HepG2 (cell line): ENCODE data around the gene PPP4R3A. TPM values are rescaled to one million over a fixed set of nuclear protein-coding genes. Genes with fewer than 3 reads are reported as not detected.

ENCODE experiments used
- ARNT ChIP-seq: fragments of 450-650 bp; IDR thresholded peaks from 2 replicates; pipeline ENCODE4 v1.6.1; 2017
- ATAD3A ChIP-seq: sonication (generic); formaldehyde crosslinking; IDR thresholded peaks from 2 replicates; pipeline ENCODE4 v1.4.0; 2020; ENCODE audit warnings: missing genetic modification reagents
- CERS6 ChIP-seq: sonication (generic); formaldehyde crosslinking; IDR thresholded peaks from 2 replicates; pipeline ENCODE4 v1.5.0; 2020; ENCODE audit warnings: missing genetic modification reagents
- ETV6 ChIP-seq: sonication (generic); formaldehyde crosslinking; conservative IDR thresholded peaks from 2 replicates; pipeline ENCODE4 v1.4.0; 2020; ENCODE audit warnings: missing genetic modification reagents
- MATR3 ChIP-seq: sonication (generic); formaldehyde crosslinking; IDR thresholded peaks from 2 replicates; pipeline ENCODE4 v1.4.0; 2020; ENCODE audit warnings: missing genetic modification reagents
- MBD4 ChIP-seq: IDR thresholded peaks from 2 replicates; pipeline ENCODE4 v1.6.1; 2012; ENCODE audit warnings: low read length, inconsistent platforms, borderline replicate concordance
- MTF2 ChIP-seq: sonication (generic); formaldehyde crosslinking; IDR thresholded peaks from 2 replicates; pipeline ENCODE4 v1.5.0; 2020; ENCODE audit warnings: missing genetic modification reagents, borderline replicate concordance
- MZF1 ChIP-seq: sonication (generic); formaldehyde crosslinking; IDR thresholded peaks from 2 replicates; pipeline ENCODE4 v1.8.1; 2023; ENCODE audit warnings: mild to moderate bottlenecking, missing genetic modification reagents, borderline replicate concordance
- RBAK ChIP-seq: sonication (generic); formaldehyde crosslinking; IDR thresholded peaks from 2 replicates; pipeline ENCODE4 v1.5.1; 2020; ENCODE audit warnings: mild to moderate bottlenecking, missing genetic modification reagents
- REST ChIP-seq, 2 experiments: IDR thresholded peaks; 2 replicates each; pipeline ENCODE4 v1.6.1; 2011 to 2012; ENCODE audit warnings: low read length in 2 of 2, borderline replicate concordance in 1 of 2, low read depth in 1 of 2, mild to moderate bottlenecking in 1 of 2, moderate library complexity in 1 of 2
- ZNF737 ChIP-seq: sonication (generic); formaldehyde crosslinking; IDR thresholded peaks from 2 replicates; pipeline ENCODE4 v1.5.0; 2020; ENCODE audit warnings: missing genetic modification reagents, mild to moderate bottlenecking, borderline replicate concordance
- ZNF83 ChIP-seq: sonication (generic); formaldehyde crosslinking; IDR thresholded peaks from 2 replicates; pipeline ENCODE4 v1.4.0; 2020; ENCODE audit warnings: missing genetic modification reagents, mild to moderate bottlenecking, borderline replicate concordance
- ZNF841 ChIP-seq: sonication (generic); formaldehyde crosslinking; IDR thresholded peaks from 2 replicates; pipeline ENCODE4 v1.8.1; 2023; ENCODE audit warnings: missing genetic modification reagents, borderline replicate concordance
- ZSCAN25 ChIP-seq: sonication (generic); formaldehyde crosslinking; IDR thresholded peaks from 2 replicates; pipeline ENCODE4 v1.8.0; 2022; ENCODE audit warnings: mild to moderate bottlenecking, missing genetic modification reagents
- polyA plus RNA-seq, 8 experiments: library from polyadenylated mRNA; depleted of rRNA in 3 of 8; stranded (reverse) in 7 of 8; unstranded in 1 of 8; fragments of >200 nt; fragmentation: Illumina TruSeq in 4 of 8; extraction: Trizol in 4 of 8; gene quantifications; 2 replicates each; pipeline versions ENCODE4 v1.2.1 to v1.2.3, GENCODE V29; 2011 to 2016; ENCODE audit warnings: low read depth in 4 of 8, missing spikeins in 1 of 8, mixed read lengths in 1 of 8; ENCODE audit not compliant: insufficient read depth in 1 of 8
- total RNA-seq, 5 experiments: library from RNA; depleted of rRNA; stranded (reverse); fragments of >200 nt; fragmentation: Illumina TruSeq; extraction: Trizol; gene quantifications; 2 replicates each; pipeline ENCODE4 v1.2.3, GENCODE V29; 2016; ENCODE audit warnings: low read depth in 1 of 5
- TF ChIP-seq, protein P1 (sequence below): sonication (generic); formaldehyde crosslinking; IDR thresholded peaks from 2 replicates; pipeline ENCODE4 v1.4.0; 2020; ENCODE audit warnings: missing genetic modification reagents
- TF ChIP-seq, protein P2 (sequence below): sonication (generic); formaldehyde crosslinking; IDR thresholded peaks from 2 replicates; pipeline ENCODE4 v1.4.0; 2020; ENCODE audit warnings: mild to moderate bottlenecking, missing genetic modification reagents
- TF ChIP-seq, protein P3 (sequence below): sonication (generic); formaldehyde crosslinking; IDR thresholded peaks from 2 replicates; pipeline ENCODE4 v1.4.0; 2020; ENCODE audit warnings: missing genetic modification reagents
- TF ChIP-seq, protein P4 (sequence below): sonication (generic); formaldehyde crosslinking; conservative IDR thresholded peaks from 2 replicates; pipeline ENCODE4 v1.4.0; 2020; ENCODE audit warnings: missing genetic modification reagents

PPP4R3A gene
- total and polyA plus RNA-seq, 2 of the 13 experiments (the other 11 are each of a cell fraction or from before 2014, with no cell fraction given): 22.5 to 57.4 TPM

- TF ChIP-seq, protein P1, sequence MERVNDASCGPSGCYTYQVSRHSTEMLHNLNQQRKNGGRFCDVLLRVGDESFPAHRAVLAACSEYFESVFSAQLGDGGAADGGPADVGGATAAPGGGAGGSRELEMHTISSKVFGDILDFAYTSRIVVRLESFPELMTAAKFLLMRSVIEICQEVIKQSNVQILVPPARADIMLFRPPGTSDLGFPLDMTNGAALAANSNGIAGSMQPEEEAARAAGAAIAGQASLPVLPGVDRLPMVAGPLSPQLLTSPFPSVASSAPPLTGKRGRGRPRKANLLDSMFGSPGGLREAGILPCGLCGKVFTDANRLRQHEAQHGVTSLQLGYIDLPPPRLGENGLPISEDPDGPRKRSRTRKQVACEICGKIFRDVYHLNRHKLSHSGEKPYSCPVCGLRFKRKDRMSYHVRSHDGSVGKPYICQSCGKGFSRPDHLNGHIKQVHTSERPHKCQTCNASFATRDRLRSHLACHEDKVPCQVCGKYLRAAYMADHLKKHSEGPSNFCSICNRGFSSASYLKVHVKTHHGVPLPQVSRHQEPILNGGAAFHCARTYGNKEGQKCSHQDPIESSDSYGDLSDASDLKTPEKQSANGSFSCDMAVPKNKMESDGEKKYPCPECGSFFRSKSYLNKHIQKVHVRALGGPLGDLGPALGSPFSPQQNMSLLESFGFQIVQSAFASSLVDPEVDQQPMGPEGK (CRISPR knock-in tag): peak; percentile 41
- TF ChIP-seq ATAD3A (CRISPR knock-in tag) (0 out of 2 replicates have a peak, but pooled peaks have one; percentile 9), REST (IDR thresholded peaks at IDR 0.05; ENCODE audit: borderline replicate concordance in 1 of 2, low read depth in 1 of 2, low read length in 2 of 2) (peak in 1 of 2 experiments; percentile 39; a peak in 1 of 4 replicates), MBD4 (no peak), CERS6 (CRISPR knock-in tag) (no peak), MTF2 (CRISPR knock-in tag) (0 out of 2 replicates have a peak, but pooled peaks have one; percentile 46), ZNF83 (CRISPR knock-in tag) (no peak), ZSCAN25 (CRISPR knock-in tag) (peak; percentile 77), RBAK (no peak), ZNF841 (peak; percentile 75), ARNT (no peak), MZF1 (0 out of 2 replicates have a peak, but pooled peaks have one; percentile 23), ZNF737 (CRISPR knock-in tag) (no peak), MATR3 (CRISPR knock-in tag) (no peak), ETV6 (peak; percentile 75)
- TF ChIP-seq, protein P2, sequence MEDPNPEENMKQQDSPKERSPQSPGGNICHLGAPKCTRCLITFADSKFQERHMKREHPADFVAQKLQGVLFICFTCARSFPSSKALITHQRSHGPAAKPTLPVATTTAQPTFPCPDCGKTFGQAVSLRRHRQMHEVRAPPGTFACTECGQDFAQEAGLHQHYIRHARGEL (CRISPR knock-in tag): peak; percentile 14; the same call in 1 of the 2 replicates
- TF ChIP-seq, protein P3, sequence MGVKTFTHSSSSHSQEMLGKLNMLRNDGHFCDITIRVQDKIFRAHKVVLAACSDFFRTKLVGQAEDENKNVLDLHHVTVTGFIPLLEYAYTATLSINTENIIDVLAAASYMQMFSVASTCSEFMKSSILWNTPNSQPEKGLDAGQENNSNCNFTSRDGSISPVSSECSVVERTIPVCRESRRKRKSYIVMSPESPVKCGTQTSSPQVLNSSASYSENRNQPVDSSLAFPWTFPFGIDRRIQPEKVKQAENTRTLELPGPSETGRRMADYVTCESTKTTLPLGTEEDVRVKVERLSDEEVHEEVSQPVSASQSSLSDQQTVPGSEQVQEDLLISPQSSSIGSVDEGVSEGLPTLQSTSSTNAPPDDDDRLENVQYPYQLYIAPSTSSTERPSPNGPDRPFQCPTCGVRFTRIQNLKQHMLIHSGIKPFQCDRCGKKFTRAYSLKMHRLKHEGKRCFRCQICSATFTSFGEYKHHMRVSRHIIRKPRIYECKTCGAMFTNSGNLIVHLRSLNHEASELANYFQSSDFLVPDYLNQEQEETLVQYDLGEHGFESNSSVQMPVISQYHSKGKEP (CRISPR knock-in tag): peak; percentile 40; the same call in 1 of the 2 replicates
- TF ChIP-seq, protein P4, sequence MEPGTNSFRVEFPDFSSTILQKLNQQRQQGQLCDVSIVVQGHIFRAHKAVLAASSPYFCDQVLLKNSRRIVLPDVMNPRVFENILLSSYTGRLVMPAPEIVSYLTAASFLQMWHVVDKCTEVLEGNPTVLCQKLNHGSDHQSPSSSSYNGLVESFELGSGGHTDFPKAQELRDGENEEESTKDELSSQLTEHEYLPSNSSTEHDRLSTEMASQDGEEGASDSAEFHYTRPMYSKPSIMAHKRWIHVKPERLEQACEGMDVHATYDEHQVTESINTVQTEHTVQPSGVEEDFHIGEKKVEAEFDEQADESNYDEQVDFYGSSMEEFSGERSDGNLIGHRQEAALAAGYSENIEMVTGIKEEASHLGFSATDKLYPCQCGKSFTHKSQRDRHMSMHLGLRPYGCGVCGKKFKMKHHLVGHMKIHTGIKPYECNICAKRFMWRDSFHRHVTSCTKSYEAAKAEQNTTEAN (CRISPR knock-in tag): peak; percentile 74; the same call in 1 of the 2 replicates
Measured at GRCh38 chr14:91510171-91511042, at the start of gene PPP4R3A (continued).
